ENCODE results near the gene FGF14. TPM values are rescaled to one million over a fixed set of nuclear protein-coding genes. Genes with fewer than 3 reads are reported as not detected.

FGF14 gene
- total and polyA plus RNA-seq, 9 donors: 0.06 to 4.8 (median 0.60) TPM; not detected in 2

DNA sequence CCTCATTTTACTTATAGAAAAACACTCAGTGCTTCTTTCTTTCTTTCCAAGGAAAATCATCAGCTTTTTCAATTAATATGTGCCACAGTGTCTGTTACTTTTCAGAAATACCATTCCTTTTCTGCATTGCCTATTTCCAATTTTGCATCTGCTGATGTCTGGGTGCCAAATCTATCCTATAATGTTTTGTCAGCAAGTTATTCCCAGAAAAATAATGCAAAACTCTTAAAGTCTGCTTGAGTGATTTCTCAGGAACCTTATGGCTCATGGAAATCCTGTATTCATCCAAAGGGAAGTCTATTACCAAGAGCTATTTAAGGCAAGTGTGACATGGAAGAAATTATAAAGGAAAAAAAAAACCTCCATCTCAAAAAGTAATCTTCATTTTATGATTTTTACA lies 224.4 kb downstream of the FGF14 start:
- TF ChIP-seq, protein P1, sequence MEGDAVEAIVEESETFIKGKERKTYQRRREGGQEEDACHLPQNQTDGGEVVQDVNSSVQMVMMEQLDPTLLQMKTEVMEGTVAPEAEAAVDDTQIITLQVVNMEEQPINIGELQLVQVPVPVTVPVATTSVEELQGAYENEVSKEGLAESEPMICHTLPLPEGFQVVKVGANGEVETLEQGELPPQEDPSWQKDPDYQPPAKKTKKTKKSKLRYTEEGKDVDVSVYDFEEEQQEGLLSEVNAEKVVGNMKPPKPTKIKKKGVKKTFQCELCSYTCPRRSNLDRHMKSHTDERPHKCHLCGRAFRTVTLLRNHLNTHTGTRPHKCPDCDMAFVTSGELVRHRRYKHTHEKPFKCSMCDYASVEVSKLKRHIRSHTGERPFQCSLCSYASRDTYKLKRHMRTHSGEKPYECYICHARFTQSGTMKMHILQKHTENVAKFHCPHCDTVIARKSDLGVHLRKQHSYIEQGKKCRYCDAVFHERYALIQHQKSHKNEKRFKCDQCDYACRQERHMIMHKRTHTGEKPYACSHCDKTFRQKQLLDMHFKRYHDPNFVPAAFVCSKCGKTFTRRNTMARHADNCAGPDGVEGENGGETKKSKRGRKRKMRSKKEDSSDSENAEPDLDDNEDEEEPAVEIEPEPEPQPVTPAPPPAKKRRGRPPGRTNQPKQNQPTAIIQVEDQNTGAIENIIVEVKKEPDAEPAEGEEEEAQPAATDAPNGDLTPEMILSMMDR (IDR thresholded peaks at IDR 0.05): no peak
- TF ChIP-seq POLR2A (IDR thresholded peaks at IDR 0.05): no peak
- no peak for TF ChIP-seq EP300 (IDR thresholded peaks at IDR 0.05)
- Histone ChIP-seq H3K9me3 (no peaks in the 10 kb centered on the region), H3K27ac (no peak overlapping the region), H3K4me3 (no peak overlapping the region), H3K36me3 (no peaks in the 10 kb centered on the region), H3K4me1 (ENCODE audit: insufficient read depth) (no peaks in the 10 kb centered on the region), H3K27me3 (no peaks in the 10 kb centered on the region)
- intact Hi-C loops (cut with DNase I): no loop called here
- no peak for DNase-seq

DNA sequence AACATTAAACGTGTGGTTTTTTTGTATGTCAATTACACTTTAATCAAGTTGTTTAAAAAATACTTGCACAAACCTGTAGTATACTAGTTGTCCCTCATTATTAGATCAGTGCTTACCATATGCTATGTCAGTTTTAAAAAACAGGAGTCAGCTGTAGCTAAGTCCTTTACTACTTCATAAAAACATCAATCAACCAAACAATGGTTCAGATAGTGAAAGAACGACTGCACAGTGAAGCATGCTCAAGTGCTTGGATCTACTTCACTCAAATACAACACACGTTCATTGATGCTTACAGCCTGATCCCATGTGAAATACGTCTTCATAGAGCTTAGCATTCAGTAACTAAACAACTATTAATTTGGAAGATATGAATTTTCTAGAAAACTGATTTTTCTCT lies 225.0 kb downstream of the FGF14 start:
- Histone ChIP-seq H3K36me3 (no peaks in the 10 kb centered on the region), H3K4me3 (no peak overlapping the region), H3K27me3 (no peaks in the 10 kb centered on the region), H3K4me1 (ENCODE audit: insufficient read depth) (no peaks in the 10 kb centered on the region), H3K27ac (no peak overlapping the region), H3K9me3 (no peaks in the 10 kb centered on the region)
- DNase-seq: no peak
- TF ChIP-seq POLR2A (IDR thresholded peaks at IDR 0.05) (no peak), EP300 (IDR thresholded peaks at IDR 0.05) (no peak)
- TF ChIP-seq, protein P1 (IDR thresholded peaks at IDR 0.05): no peak
- intact Hi-C loops (cut with DNase I): no loop called here
- 51 to 59% (median 57%) methylated on average over 4 of the region's 4 CpGs for WGBS, 3 donors

- intact Hi-C loops (cut with DNase I): no loop called here
- Histone ChIP-seq H3K4me3 (no peak overlapping the region), H3K27me3 (no peaks in the 10 kb centered on the region), H3K36me3 (no peaks in the 10 kb centered on the region), H3K27ac (no peak overlapping the region), H3K4me1 (ENCODE audit: insufficient read depth) (no peaks in the 10 kb centered on the region), H3K9me3 (no peaks in the 10 kb centered on the region)
- no peak for DNase-seq
- TF ChIP-seq EP300 (IDR thresholded peaks at IDR 0.05) (no peak), POLR2A (IDR thresholded peaks at IDR 0.05) (no peak)
- TF ChIP-seq, protein P1 (IDR thresholded peaks at IDR 0.05): no peak
- WGBS, 3 donors: 53 to 66% (median 54%) methylated on average over 1 of the region's 1 CpG
These were observed 229.4 kb downstream of the FGF14 start for GRCh38 chr13:102172406-102172805.

- Histone ChIP-seq H3K27ac (no peak overlapping the region), H3K36me3 (no peaks in the 10 kb centered on the region), H3K4me1 (ENCODE audit: insufficient read depth) (no peaks in the 10 kb centered on the region), H3K9me3 (no peaks in the 10 kb centered on the region), H3K27me3 (no peaks in the 10 kb centered on the region), H3K4me3 (no peak overlapping the region)
- intact Hi-C loops (cut with DNase I): no loop called here
- TF ChIP-seq EP300 (IDR thresholded peaks at IDR 0.05) (no peak), POLR2A (IDR thresholded peaks at IDR 0.05) (no peak)
- TF ChIP-seq, protein P1 (IDR thresholded peaks at IDR 0.05): no peak
- no peak for DNase-seq
- 37 to 55% (median 39%) methylated on average over 6 of the region's 6 CpGs for WGBS, 3 donors
These were observed 231.5 kb downstream of the FGF14 start for GRCh38 chr13:102170305-102170704.
